ENCODE results near the gene POU3F1. TPM values are rescaled to one million over a fixed set of nuclear protein-coding genes. Genes with fewer than 3 reads are reported as not detected.

The POU3F1 gene
- total and polyA plus RNA-seq, 2 donors (not counting 1 experiment from before 2014, with no cell fraction given), result 0.63 to 3.8 TPM

DNA sequence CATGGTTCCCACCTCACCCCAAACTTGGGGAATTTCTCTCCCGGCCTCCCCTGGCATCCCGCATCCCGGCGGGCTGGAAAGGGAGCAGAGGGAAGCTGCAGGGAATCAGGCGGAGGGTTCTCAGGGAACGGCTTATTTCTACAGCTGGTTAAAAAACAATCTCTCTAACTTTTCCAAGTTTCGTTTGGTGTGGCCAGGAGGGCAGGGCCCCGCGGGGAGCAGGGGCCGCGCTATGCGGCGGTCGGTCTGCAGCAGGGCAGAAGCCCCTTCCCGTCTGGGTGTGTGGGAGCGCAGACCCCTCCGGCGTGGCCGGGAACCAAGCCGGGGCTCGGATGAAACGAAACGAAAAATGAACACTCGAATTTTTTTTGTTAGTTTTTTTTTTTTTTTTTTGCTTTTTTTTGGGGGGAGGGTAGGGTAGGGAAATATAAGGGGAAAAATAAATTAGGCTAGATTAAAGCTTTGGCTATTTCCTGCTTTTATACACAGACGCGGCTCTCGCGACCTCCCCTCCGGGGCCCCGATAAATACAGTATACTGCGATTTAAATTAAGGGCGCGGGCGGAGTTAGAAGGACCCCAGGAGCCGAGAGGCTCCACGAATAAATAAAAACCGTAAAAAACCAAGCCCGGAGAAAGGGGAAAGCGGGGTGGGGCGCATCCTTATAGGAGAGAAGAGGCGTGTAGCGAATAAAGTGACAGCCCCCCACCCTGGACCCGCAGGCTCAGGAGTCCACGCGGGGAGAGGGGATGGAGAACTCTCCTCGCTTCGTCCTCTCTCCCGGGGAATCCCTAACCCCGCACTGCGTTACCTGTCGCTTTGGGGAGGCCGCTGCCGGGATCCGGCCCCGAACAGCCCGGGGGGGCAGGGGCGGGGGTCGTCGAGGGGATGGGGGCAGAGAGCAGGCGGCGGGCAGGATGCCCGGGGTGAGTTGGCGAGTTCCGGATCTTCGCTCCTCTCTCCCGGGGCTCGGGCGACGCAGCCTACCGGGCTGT, 2.1 kb downstream of the POU3F1 start:
- POLR2A ChIA-PET, result no interaction called here
- ATAC-seq (ENCODE audit: low read depth), result no peak
- Mint-ChIP-seq H3K27me3 (peaks cover 49% of the 10 kb centered on the region), H3K27ac (no peak overlapping the region), H3K4me1 (peaks cover 16% of the 10 kb centered on the region), H3K9me3 (ENCODE audit: insufficient read depth) (no peaks in the 10 kb centered on the region), H3K4me3 (peak overlapping the region; percentile 76)
- CTCF ChIA-PET, result interaction anchor here (0.8 to 0.9 kb wide), 2 partner anchors 23 to 56 kb away, joined by 3 read pairs; no protein-coding TSS in a partner anchor
- intact Hi-C loops (cut with micrococcal nuclease), result loop anchor here (5.0 kb wide), 2 partner anchors 428 to 1448 kb away; partner anchors contain the start of gene BMP8A
- peak; percentile 36 for DNase-seq
- Histone ChIP-seq H3K79me2 (ENCODE audit: control insufficient read depth, insufficient read depth, low read length) (no peaks in the 10 kb centered on the region), H3K4me2 (replicated peaks; ENCODE audit: low read depth, low read length, poor library complexity, severe bottlenecking) (peak overlapping the region; percentile 97), H2AFZ (ENCODE audit: insufficient read depth, low read depth, low read length, poor library complexity, severe bottlenecking) (no peak overlapping the region), H3K9me3 (ENCODE audit: control extremely low read depth in 1 of 3, control insufficient read depth in 2 of 3, insufficient read depth in 1 of 3, low read length in 2 of 3) (peaks cover 0 to 21% (median 0%) of the 10 kb centered on the region in 3 donors), H3K9ac (ENCODE audit: low read length) (peak overlapping the region; percentile 46), H3K4me3 (ENCODE audit: control extremely low read depth in 1 of 5, extremely low read depth in 1 of 5, insufficient read depth in 1 of 5, low read depth in 2 of 5, low read length in 4 of 5) (peak overlapping the region in 3 of 5 experiments; percentile 29 to 55 (median 31)), H3K4me1 (ENCODE audit: control insufficient read depth in 2 of 2, insufficient read depth in 2 of 2, low read length in 2 of 2) (peaks cover 23 to 24% of the 10 kb centered on the region in 2 donors), H3K36me3 (replicated peaks in 1 of 2; ENCODE audit: control extremely low read depth in 1 of 2, control insufficient read depth in 1 of 2, extremely low read depth in 1 of 2, insufficient read depth in 2 of 2, low read length in 1 of 2) (no peaks in the 10 kb centered on the region), H3K27ac (ENCODE audit: low read length in 2 of 2) (no peak overlapping the region), H3K27me3 (replicated peaks in 1 of 4; ENCODE audit: control extremely low read depth in 1 of 4, control insufficient read depth in 3 of 4, insufficient read depth in 4 of 4, low read length in 3 of 4) (peaks cover 0 to 61% (median 46%) of the 10 kb centered on the region in 4 experiments), H4K20me1 (ENCODE audit: control insufficient read depth, insufficient read depth, low read length, poor library complexity, severe bottlenecking) (no peaks in the 10 kb centered on the region)
- TF ChIP-seq, protein P1, sequence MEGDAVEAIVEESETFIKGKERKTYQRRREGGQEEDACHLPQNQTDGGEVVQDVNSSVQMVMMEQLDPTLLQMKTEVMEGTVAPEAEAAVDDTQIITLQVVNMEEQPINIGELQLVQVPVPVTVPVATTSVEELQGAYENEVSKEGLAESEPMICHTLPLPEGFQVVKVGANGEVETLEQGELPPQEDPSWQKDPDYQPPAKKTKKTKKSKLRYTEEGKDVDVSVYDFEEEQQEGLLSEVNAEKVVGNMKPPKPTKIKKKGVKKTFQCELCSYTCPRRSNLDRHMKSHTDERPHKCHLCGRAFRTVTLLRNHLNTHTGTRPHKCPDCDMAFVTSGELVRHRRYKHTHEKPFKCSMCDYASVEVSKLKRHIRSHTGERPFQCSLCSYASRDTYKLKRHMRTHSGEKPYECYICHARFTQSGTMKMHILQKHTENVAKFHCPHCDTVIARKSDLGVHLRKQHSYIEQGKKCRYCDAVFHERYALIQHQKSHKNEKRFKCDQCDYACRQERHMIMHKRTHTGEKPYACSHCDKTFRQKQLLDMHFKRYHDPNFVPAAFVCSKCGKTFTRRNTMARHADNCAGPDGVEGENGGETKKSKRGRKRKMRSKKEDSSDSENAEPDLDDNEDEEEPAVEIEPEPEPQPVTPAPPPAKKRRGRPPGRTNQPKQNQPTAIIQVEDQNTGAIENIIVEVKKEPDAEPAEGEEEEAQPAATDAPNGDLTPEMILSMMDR (IDR thresholded peaks at IDR 0.05), result no peak
- TF ChIP-seq EZH2 (IDR thresholded peaks at IDR 0.05; ENCODE audit: borderline replicate concordance, insufficient read depth, low read depth, low read length, poor library complexity, severe bottlenecking), result peak; percentile 81
- 4% methylated on average over 49 of the region's 70 CpGs for WGBS (ENCODE audit: insufficient coverage)

Measured in B cell (primary cell).